OCI-LY7 (cell line): ENCODE results near the gene SPACA7. TPM values are rescaled to one million over a fixed set of nuclear protein-coding genes. Genes with fewer than 3 reads are reported as not detected.

ENCODE experiments used
- BruUV-seq: library from RNA; stranded (reverse); fragments of 400-500 nt; replicated peaks from 2 replicates; lab custom pipeline; 2021; lab: Mats Ljungman, UMichigan
- CTCF ChIA-PET: fragments of 300-600 bp; sonication (Branson Sonifier 250); formaldehyde crosslinking; loops from one replicate; lab custom pipeline; 2022; ENCODE audit warnings: antibody characterized with exemption; ENCODE audit not compliant: unreplicated experiment; lab: Charles Lee
- POLR2A ChIA-PET: fragments of 300-600 bp; sonication (Branson Sonifier 250); formaldehyde crosslinking; loops from one replicate; lab custom pipeline; 2022; ENCODE audit warnings: antibody characterized with exemption; lab: Charles Lee
- DNase-seq: peaks from one replicate; pipeline ENCODE4 v3.0.0-alpha.2; 2015; ENCODE audit warnings: low spot score
- H2AFZ ChIP-seq: fragments of 200-600 bp; sonication (generic), shearing (Covaris generic); 2 replicates; pipeline ENCODE4 v1.6.1; 2014; ENCODE audit warnings: mild to moderate bottlenecking, antibody characterized with exemption, low read length, moderate library complexity
- H3K27ac ChIP-seq: fragments of 200-600 bp; sonication (generic); 2 replicates; pipeline ENCODE4 v1.5.1; 2014; ENCODE audit warnings: mixed run types, low read depth, mild to moderate bottlenecking, moderate library complexity, low read length, inconsistent platforms; ENCODE audit not compliant: poor library complexity, severe bottlenecking
- H3K36me3 ChIP-seq: fragments of 200-600 bp; sonication (generic); 2 replicates; pipeline ENCODE4 v1.6.1; 2014; ENCODE audit warnings: mild to moderate bottlenecking, antibody characterized with exemption, low read length, moderate library complexity, mixed read lengths; ENCODE audit not compliant: insufficient read depth
- H3K4me1 ChIP-seq: fragments of 200-600 bp; sonication (generic); 2 replicates; pipeline ENCODE4 v1.5.1; 2014; ENCODE audit warnings: mild to moderate bottlenecking, low read length; ENCODE audit not compliant: insufficient read depth, poor library complexity, severe bottlenecking
- H3K4me2 ChIP-seq: fragments of 200-600 bp; sonication (generic); 2 replicates; pipeline ENCODE4 v1.6.1; 2014; ENCODE audit warnings: mild to moderate bottlenecking, low read length
- H3K4me3 ChIP-seq: fragments of 200-600 bp; sonication (generic); 2 replicates; pipeline ENCODE4 v1.5.1; 2014; ENCODE audit warnings: mild to moderate bottlenecking, low read depth, low read length; ENCODE audit not compliant: poor library complexity, severe bottlenecking
- H3K79me2 ChIP-seq: fragments of 200-600 bp; sonication (generic); 2 replicates; pipeline ENCODE4 v1.6.1; 2016; ENCODE audit warnings: low read depth, mild to moderate bottlenecking, low read length, moderate library complexity, mixed read lengths; ENCODE audit not compliant: insufficient read depth
- H3K9me2 ChIP-seq: fragments of 200-600 bp; sonication (generic); 2 replicates; pipeline ENCODE4 v1.6.1; 2016; ENCODE audit warnings: mild to moderate bottlenecking, low read length, mixed read lengths; ENCODE audit not compliant: insufficient read depth
- H3K9me3 ChIP-seq: fragments of 200-600 bp; sonication (generic); 2 replicates; pipeline ENCODE4 v1.6.1; 2014; ENCODE audit warnings: mild to moderate bottlenecking, mixed run types, low read length, mixed read lengths
- H4K20me1 ChIP-seq: fragments of 200-600 bp; sonication (generic); 2 replicates; pipeline ENCODE4 v1.6.1; 2014; ENCODE audit warnings: mild to moderate bottlenecking, antibody characterized with exemption, low read length, moderate library complexity, mixed read lengths; ENCODE audit not compliant: insufficient read depth
- CTCF ChIP-seq: fragments of 200-600 bp; sonication (generic); conservative IDR thresholded peaks from 2 replicates; pipeline ENCODE4 v1.5.1; 2014; ENCODE audit warnings: mild to moderate bottlenecking, antibody characterized with exemption, low read length, moderate library complexity, mixed read lengths
- EZH2phosphoT487 ChIP-seq: fragments of 200-600 bp; sonication (generic); IDR thresholded peaks from 2 replicates; pipeline ENCODE4 v1.6.1; 2018; ENCODE audit warnings: low read depth, borderline replicate concordance, mild to moderate bottlenecking, mixed run types, antibody characterized with exemption, low read length, moderate library complexity, mixed read lengths
- intact Hi-C: fragments of 100-400 bp; cut with micrococcal nuclease; formaldehyde crosslinking; loops from one replicate; pipeline ENCODE4 v1.10.0; 2022; ENCODE audit not compliant: unreplicated experiment
- total RNA-seq, 2 experiments: library from RNA; depleted of rRNA in 1 of 2; stranded (reverse); fragments of >200 nt in 1 of 2; shearing (Covaris generic) in 1 of 2; gene quantifications; 2 replicates each; pipeline ENCODE4 v1.2.3, GENCODE V29; 2014 to 2022

SPACA7 gene
- total RNA-seq, 2 experiments from 2014 or later: not detected

GRCh38 chr13:112469071-112469745 is 93.1 kb downstream of the SPACA7 start:
- no TSS peak for BruUV-seq
- H3K79me2 ChIP-seq: no peaks in the 10 kb centered on the region
- TF ChIP-seq EZH2phosphoT487: no peak
- TF ChIP-seq CTCF: no peak
- no peak overlapping the region for H3K4me3 ChIP-seq
- ChIA-PET POLR2A (no interaction called here), CTCF (interaction anchor here (0.5 kb wide), 1 partner anchor 405 kb away, joined by 3 read pairs; no protein-coding TSS in a partner anchor)
- no peaks in the 10 kb centered on the region for H3K9me2 ChIP-seq
- H3K36me3 ChIP-seq: no peaks in the 10 kb centered on the region
- no peak overlapping the region for H3K4me2 ChIP-seq
- no peak overlapping the region for H2AFZ ChIP-seq
- DNase-seq: no peak
- intact Hi-C loops: no loop called here
- H3K27ac ChIP-seq: no peak overlapping the region
- H4K20me1 ChIP-seq: no peaks in the 10 kb centered on the region
- H3K4me1 ChIP-seq: no peaks in the 10 kb centered on the region
- H3K9me3 ChIP-seq: no peaks in the 10 kb centered on the region

GRCh38 chr13:112473818-112474217 is 97.7 kb downstream of the SPACA7 start:
- TF ChIP-seq CTCF: no peak
- no peak for TF ChIP-seq EZH2phosphoT487
- no peaks in the 10 kb centered on the region for H3K9me2 ChIP-seq
- no peak overlapping the region for H2AFZ ChIP-seq
- H3K4me3 ChIP-seq: no peak overlapping the region
- H3K79me2 ChIP-seq: no peaks in the 10 kb centered on the region
- no peak overlapping the region for H3K27ac ChIP-seq
- intact Hi-C loops: no loop called here
- H3K4me1 ChIP-seq: no peaks in the 10 kb centered on the region
- CTCF ChIA-PET: no interaction called here
- POLR2A ChIA-PET: no interaction called here
- H3K4me2 ChIP-seq: no peak overlapping the region
- no peaks in the 10 kb centered on the region for H4K20me1 ChIP-seq
- H3K36me3 ChIP-seq: no peaks in the 10 kb centered on the region
- no peaks in the 10 kb centered on the region for H3K9me3 ChIP-seq
- DNase-seq: no peak
- BruUV-seq: no TSS peak

- H2AFZ ChIP-seq: no peak overlapping the region
- no peaks in the 10 kb centered on the region for H3K9me2 ChIP-seq
- no peaks in the 10 kb centered on the region for H4K20me1 ChIP-seq
- intact Hi-C loops: no loop called here
- no peak for TF ChIP-seq EZH2phosphoT487
- TF ChIP-seq CTCF: no peak
- no peaks in the 10 kb centered on the region for H3K9me3 ChIP-seq
- no peaks in the 10 kb centered on the region for H3K36me3 ChIP-seq
- ChIA-PET CTCF (no interaction called here), POLR2A (no interaction called here)
- BruUV-seq: no TSS peak
- H3K4me3 ChIP-seq: no peak overlapping the region
- DNase-seq: no peak
- no peaks in the 10 kb centered on the region for H3K4me1 ChIP-seq
- no peaks in the 10 kb centered on the region for H3K79me2 ChIP-seq
- no peak overlapping the region for H3K27ac ChIP-seq
- H3K4me2 ChIP-seq: no peak overlapping the region
Measured at GRCh38 chr13:112474869-112475268, 98.7 kb downstream of the SPACA7 start.
